HG03280 (cell line): Measurements from ENCODE around the gene ABCB10.
"Not testable (repeated sequence)": the region's sequence is repeated elsewhere in the genome, so short reads cannot be mapped to it uniquely, and the experiment has no call there.

ENCODE experiments used
- ATAC-seq: cut with Tn5 transposase; IDR thresholded peaks from one replicate; pipeline ENCODE4 v1.9.1; 2021; ENCODE audit warnings: mild to moderate bottlenecking, moderate library complexity; ENCODE audit not compliant: unreplicated experiment

ABCB10 gene

DNA sequence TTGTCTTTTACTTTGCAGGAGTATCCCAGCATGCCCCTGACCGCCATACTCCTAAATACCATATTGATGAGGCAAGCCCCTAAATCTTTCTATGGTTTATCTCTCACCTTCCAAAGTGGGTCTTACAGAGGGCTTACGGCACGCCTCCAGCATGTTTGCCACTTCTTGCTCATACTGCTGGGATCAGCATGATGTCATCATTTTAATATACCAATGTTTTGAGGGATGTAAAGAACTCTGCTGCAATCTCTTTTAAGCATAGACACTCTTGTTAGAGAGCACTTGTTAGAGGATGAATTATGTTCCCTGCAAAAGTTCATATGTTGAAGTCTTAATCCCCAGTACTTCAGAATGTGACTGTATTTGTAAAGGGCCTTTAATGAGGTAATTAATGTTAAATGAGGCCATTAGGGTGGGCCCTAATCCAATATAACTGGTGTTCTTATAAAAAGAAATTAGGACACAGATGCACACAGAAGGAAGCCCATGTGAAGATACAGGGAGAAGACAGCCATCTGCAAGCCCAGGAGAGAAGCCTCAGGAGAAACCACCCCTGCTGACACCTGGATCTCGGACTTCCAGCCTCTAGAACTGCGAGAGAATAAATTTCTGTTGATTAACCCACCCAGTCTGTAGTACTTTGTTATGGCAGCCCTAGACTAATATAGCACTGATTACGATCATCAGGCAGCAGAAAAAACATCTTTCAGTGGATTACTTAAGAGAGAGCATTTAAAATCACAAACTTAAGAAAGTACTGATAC lies 16.4 kb upstream of the ABCB10 start:
- ATAC-seq = no peak

DNA sequence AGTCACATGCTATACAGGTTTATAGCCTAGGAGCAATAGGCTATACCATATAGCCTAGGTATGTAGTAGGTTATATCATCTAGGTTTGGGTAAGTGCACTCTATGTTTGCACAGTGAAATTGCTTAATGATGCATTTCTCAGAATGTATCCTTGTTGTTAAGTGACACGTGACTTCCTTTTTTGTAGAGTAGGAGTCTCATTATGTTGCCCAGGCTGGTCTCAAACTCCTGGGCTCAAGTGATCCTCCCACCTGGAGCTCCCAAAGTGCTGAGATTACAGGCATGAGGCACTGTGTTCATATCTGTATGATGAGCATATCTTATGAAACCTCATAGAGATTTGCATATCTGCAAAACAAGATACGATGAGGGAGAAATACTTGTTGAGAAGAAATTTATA lies 13.8 kb upstream of the ABCB10 start:
- ATAC-seq = no peak

DNA sequence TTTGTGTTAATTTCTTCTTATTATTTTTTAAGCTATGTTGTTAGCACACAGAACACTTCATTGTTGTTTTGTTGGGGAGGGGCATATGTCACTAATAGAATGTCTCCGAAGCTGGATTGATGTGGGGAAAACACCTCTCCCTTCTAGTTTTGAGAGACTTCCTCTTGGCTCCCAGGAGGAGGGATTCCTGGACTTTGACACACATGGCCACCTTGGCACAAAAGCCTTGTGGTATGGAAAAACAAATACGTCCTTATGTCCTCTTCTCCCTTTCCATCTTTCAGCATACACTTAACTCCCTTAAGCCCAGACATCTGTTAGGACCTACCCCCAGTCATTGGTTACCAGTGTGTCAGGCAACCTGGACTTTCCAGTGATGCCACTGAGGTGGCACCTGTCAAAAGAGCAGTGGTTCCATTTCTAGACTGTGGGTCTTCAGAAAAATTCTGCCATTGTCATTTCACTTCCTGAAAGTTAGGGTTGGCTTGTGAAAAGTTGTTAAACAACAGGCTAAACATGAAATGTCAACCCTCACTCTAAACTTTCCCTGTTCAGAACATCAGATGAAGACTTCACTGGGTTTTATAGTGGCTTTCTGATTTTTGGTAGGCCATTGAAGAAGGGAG lies 12.5 kb upstream of the ABCB10 start:
- ATAC-seq = no peak

DNA sequence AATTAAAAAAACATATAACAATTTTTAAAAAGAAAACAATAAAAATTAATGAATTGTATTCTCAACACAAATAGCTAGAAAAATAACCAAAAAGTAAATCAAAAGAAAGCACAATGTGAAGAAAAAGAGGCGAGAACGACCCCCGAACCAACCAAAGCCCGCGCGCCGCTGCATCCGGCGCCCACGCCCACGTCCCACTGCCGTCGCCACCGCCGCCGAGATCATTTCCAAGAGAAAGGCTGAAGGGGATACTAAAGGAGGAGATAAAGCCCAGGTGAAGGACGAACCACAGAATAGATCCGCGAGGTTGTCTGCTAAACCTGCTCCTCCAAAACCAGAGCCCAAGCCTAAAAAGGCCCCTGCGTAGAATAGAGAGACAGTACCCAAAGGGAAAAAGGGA lies 11.8 kb upstream of the ABCB10 start:
- no peak for ATAC-seq

DNA sequence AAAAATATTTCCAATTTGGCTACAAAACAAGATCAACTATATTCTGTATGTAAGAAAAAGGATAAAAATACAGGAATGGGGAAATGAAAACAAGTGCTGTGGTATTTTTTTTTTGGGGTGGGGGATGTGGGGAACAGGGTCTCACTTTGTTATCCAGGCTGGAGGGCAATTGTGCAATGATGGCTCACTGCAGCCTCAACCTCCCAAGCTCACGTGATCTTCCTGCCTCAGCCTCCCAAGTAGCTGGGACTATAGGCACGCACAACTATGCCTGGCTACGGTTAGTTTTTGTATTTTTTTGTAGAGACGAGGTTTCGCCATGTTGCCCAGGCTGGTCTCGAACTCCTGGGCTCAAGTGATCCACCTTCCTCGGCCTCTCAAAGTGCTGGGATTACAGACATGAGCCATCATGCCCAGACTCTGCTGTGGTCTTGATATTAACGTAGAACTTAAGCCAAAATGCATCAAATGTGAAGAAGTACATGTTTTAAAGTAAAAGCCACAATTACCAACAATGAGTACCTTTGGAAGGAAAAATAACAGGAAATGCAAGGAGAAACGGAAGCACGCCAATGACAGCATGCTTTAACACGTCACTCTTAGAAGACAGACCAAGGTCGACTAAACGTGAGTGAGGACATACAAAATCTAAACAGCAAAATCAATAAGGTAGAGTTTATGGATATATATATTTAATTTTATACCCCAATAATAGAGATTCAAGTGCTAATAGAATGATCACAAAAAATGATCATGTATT lies 8.8 kb upstream of the ABCB10 start:
- ATAC-seq = no peak

DNA sequence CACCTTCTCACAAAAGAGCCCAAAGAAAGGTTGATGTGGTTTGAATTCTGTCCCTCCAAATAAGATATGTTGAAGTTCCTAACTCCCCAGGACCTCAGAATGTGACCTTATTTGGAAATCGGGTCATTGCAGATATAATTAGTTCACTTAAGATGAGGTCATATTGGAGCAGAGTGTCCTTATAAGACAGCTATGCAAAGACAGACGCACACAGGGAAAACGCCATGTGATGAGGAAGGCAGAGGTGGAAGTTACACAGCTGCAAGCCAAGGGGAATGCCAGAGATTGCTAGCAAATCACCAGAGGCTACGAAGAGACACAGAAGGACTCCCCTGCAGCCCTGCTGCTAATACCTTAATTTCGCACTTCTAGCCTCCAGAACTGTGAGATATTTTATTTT lies 5.2 kb upstream of the ABCB10 start:
- no peak for ATAC-seq

DNA sequence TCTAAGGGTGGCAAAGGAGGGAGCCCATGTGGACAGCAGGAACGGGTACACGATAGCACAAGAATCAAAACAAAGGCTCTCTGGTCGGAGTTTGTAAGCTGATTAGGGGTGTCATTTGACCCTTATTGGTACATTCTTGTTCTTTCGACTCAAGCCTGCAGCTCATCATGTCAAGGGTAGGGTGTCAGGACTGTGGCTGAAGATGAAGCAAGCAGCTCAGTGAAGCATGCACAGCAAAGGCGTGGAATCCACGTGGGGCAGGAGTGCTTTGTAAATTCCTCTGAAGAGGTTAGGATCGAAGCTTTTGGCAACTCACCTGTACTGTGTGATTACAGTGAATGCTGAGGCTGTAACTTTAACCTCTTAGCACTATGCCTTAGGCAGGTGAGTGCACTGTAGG lies 4.7 kb upstream of the ABCB10 start:
- ATAC-seq = no peak

DNA sequence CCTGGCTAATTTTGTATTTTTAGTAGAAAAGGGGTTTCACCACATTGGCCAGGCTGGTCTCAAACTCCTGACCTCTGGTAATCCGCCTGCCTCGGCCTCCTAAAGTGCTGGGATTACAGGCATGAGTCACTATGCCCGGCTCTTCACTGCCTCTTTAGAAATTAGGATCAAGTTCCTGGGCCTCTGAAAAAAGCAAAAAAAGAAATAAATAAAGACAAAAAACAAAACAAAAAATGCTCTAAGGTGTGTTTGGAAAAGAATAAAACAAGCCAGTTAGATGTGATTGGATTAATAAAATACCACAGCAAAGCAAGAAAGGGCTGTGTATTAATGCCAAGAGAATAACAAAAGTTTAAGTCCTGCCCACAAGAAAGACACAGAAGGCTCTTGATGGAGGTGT lies 4.2 kb upstream of the ABCB10 start:
- ATAC-seq = no peak

DNA sequence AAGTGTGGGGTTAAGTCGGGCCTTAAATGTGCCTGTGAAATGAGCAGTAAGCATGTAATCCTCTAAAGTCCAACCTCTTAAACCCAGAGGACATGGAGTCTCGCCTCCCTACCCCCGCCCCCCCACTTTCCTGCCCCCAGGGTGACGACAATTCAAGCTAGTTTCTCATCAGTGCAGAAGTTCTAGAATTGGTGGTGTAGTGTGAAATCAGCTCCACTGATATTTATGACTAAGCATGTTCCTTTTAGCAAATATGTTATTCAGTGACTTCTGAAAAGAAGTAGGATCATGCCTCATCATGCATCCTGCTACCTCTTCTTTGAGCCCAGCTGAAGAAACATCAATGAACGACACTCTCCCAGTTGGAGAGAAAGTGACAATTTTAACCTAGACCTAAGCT lies 2.6 kb upstream of the ABCB10 start:
- ATAC-seq = no peak

DNA sequence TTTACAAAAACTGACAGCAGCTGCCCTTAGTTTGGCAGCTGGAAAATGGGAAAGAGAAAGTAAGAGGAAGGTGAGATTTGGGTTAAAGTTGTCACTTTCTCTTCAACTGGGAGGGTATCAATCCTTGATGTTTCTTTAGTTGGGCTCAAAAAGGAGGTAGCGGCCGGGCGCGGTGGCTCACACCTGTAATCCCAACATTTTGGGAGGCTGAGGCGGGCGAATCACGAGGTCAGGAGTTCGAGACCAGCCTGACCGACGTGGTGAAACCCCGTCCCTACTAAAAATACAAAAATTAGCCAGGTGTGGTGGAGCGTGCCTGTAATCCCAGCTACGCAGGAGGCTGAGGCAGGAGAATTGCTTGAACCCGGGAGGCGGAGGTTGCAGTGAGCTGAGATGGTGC lies 1.6 kb upstream of the ABCB10 start:
- ATAC-seq = not testable (repeated sequence)

DNA sequence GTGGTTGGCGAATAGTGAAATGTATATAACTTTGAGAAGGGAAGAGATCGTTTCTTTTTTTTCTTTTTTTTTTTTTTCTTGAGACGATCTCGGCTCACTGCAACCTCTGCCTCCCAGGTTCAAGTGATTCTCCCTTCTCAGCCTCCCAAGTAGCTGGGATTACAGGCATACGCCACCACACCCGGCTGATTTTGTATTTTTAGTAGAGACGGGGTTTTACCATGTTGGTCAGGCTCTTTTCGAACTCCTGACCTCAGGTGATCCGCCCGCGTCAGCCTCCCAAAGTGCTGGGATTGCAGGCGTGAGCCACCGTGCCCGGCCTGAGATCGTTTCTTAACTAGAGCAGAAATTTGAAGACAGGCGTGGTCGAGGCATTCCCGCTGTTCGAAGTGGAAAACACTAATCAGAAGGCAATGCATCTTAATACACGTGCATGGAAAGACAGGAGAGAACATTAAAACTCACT lies 862 bp upstream of the ABCB10 start:
- ATAC-seq = not testable (repeated sequence)

DNA sequence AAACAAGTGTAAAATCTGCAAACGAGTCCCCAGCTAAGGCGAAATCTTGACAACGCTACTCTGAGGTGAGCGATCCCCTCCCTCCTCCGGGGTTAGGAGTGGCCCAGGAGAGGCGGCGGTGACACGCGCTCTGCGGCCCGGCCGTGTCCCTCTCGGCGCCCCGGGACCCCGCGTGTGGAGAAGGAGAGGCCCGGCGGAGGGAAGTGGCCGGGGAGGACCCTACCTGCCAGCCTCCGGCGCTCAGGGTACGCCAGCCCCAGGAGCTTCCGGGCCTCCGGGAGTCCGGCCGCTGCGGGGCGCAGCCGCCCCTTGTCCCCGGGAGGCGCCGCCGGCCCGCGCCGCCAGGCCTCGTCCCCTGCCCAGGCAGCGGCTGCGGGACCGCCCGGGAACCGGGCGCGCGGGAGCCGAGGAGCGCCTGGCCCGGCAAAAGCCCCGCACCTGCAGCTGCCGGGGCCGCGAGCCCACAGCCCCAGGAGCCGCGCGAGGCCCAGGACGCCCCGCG lies 543 bp downstream of the ABCB10 start:
- peak; percentile 34 for ATAC-seq

DNA sequence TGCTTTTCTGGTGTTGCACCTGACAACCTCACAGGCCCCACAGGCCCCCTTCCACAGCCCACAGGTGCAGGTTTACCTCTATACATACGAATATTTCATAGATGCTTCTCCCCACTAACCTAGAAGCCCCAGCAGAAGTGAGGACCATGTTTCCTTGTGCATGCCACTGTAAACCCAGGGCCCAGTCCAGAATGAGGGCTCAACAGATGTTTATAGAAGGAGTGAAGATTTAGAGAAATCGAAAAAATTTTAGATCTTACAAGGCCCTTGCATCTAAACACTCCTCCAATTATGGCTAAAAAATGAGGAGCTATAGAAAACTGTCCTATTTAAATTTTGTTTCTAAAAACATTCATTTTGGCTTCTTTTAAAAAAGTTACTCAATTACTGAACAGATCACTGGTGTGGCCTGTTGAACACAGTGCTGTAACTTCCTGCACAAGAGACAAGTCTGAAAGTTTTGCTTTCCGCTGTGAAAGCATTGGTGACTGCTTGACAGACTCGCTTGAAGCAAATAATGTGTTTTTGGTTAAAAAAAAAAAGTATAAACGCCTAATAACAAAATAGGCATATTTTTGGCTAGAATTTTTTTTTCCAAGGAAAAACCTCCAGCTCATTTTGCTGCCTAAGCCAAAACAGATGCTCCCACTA lies 1.2 kb downstream of the ABCB10 start:
- no peak for ATAC-seq

DNA sequence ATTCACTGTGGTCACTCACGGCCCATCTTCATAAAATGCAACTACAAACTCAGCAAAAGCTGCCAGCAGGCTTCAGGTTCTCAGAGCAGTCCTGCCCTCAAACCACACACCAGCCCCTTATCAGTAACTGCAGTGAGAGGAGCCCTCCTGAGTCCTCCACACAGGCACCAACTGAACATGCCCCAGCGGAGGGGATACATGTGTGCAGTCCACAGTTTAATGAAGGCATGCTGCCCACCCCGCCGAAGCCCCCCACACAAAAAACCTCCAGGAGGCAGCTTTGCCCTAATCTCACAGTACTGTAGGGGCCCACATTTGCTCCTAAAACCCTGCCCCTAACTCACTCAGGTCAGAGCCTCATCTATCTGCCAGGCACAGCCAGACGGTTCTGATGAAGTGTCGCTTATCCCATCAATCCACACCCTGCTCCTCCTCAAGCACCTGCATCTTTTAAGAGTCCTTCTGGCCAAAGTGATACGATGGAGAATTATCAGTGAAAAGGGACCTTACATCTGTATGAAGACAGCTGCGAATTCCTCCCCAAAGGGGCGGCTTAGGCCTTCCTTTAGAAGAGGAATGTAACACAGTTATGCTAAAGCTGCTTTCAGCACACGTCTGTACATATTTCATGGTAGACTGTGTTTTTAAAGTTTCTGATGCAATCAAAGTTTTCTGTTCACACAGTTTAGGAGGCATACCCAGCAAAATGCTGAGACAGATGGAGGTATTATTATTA lies 3.5 kb downstream of the ABCB10 start:
- no peak for ATAC-seq

DNA sequence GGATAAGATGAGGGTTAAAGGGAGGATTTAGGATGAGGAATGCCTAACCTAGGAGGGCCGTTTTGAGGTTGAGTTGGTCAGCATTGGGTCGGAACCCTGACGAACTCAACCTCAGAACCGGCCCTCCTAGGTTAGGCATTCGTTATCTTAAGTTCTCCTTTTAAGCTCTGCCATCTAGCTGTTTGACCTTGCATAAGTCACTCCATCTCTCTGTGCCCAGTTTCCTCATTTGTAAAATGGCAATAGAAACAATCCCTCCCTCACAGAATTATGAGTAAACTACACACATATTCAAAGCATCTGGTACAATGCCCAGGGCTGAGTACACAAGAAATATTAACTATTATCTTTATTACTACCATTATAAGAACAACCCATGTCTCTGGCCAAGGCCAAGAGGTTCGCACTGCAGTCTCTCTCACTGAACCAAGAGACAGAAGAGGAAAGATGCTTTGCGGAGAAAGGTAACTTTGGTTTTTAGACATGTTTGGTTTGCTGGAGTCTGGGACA lies 4.8 kb downstream of the ABCB10 start:
- ATAC-seq = no peak

DNA sequence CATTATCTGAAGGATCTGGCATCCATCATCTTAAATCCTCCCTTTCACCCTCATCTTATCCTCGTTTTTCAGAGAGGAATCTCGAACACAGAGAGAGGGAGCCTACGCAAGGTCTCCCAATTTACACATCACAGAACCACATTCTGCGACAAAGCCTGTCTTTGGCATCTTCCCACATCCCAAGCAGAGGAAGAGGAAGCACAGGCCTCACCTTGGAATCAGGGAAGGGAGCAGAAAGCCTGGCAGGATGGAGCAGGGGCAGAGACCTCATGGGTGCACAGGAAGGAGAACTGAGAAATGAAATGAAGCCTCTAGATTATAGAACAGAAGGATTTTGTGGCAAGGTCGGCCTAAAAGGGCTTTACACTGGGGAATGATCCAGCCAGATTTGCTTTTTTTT lies 5.8 kb downstream of the ABCB10 start:
- no peak for ATAC-seq

DNA sequence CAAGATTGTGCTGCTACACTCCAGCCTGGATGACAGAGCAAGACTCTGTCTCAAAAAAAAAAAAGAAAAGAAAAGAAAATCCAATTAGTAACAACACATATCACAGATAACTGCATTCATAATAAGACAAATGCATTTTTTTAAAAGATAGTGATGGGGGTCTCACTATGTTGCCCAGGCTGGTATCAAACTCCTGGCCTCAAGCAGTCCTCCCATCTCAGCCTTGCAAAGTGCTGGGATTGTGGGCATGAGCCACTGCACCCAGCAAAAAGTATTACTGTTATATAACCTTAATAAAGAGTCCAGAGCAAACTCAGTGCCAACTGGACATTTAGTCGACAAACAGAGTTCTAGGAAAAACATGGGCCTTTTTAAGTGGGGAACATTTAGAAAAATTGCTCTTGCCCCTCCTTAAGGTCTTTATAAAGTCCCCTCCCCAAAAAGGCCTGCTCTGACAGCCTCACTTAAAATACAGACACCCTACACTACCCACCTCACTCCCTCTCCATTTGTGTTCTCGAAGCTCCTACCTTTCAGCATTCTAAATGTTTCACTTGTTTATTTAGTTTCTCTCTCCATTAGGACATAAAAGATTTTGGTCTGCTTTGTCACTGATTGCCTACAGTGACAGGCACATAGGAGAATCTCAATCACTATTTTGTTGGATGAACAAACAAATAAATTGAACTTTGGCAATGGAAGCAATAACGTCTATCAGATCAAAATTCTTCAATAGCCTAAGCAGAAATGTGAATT lies 7.5 kb downstream of the ABCB10 start:
- no peak for ATAC-seq

DNA sequence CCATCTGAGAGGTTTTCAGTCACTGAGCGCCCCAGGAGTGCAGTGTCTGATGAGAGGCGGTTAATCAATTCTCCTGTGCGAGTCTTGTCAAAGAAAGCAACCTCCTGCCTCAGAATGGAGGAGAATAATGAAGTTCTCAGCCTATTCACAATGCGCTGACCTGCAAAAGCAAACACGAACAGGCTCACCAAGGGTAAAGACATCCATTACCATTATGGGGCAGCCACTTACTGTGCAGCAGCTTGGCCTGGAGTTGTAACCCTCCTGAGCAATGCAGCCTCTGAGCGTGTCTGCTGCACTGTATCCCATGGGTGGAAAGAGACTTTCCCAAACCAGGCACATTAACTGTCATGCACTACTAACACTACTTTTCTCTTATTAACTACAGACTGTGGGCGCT lies 11.0 kb downstream of the ABCB10 start:
- ATAC-seq = no peak

DNA sequence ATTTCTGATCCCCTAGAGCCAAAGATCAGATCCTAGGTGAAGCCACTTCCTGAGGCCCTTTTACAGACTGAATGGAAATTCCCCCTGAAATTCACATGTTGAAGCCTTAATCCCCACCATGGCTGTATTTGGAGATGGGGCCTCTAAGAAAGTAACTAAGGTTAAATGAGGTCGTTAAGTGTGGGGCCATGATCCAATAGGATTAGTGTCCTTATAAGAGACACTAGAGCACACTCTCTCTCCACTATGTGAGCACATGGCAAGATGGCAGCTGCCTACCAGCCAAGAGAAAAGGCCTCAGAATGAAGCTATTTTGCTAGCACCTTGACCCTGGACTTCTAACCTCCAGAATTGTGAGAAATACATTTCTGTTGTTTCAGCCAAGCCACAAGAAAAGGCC lies 13.9 kb downstream of the ABCB10 start:
- no peak for ATAC-seq
